Stimulated activated CD4-positive, alpha-beta T cell treated with anti-CD3 and anti-CD28 coated beads, Interleukin-2, amount 100 ng/mL, for 24 hours (primary cell): ENCODE results near the gene ABCB10.
"Not testable (repeated sequence)": the region's sequence is repeated elsewhere in the genome, so short reads cannot be mapped to it uniquely, and the experiment has no call there.

Experiments used
- DNase-seq, 2 donors: peaks; one replicate each; pipeline ENCODE4 v3.0.0-alpha.2; 2020

Gene ABCB10

GRCh38 chr1:229558460-229559335, at the start of gene ABCB10:
Gene ABCB10, minus strand, starts transcription at chr1:229558707. Its CDS starts 55 bp downstream, at chr1:229558652.
- peak; percentile 89 to 94 for DNase-seq

DNA sequence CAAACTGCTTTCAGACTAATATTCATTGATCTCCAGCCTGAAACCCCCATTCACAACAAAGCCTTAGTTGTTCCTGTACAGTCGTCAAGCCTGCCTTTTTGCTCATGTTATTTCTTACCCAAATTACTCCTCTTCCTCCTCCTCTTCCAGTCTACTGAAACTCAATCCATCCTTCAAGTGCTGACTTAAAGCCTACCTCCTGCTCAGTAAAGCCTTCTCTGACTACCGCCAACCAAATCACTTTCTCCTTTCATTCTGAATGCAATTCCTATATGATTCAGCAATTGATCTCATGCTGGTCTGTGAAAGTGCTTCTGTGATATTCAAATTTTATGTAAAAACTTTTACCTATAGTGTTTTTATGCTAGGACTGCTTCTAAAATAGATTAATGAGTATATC, 48.9 kb upstream of the ABCB10 start:
- DNase-seq, result no peak

- no peak for DNase-seq
Observed at GRCh38 chr1:229603371-229604005, 45.0 kb upstream of the ABCB10 start.

DNA sequence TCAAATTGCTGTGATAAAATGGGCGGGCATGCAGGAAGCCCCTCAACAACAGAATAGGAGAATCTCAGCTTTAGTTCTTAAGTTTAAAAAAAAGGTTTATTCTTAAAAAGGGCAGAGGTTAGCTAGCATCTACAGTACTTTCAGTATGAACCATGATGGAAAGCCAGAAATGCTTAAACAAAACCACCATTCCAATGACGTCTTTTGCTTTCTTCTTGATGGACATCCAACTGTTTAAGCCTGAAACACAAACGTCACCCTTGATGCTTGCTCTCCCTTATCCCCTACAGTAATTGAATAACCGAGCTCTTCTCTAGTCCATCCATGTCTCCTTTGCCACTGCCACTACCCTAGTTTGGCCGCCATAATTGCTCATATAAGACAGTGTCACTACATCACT, 41.7 kb upstream of the ABCB10 start:
- no peak for DNase-seq

DNA sequence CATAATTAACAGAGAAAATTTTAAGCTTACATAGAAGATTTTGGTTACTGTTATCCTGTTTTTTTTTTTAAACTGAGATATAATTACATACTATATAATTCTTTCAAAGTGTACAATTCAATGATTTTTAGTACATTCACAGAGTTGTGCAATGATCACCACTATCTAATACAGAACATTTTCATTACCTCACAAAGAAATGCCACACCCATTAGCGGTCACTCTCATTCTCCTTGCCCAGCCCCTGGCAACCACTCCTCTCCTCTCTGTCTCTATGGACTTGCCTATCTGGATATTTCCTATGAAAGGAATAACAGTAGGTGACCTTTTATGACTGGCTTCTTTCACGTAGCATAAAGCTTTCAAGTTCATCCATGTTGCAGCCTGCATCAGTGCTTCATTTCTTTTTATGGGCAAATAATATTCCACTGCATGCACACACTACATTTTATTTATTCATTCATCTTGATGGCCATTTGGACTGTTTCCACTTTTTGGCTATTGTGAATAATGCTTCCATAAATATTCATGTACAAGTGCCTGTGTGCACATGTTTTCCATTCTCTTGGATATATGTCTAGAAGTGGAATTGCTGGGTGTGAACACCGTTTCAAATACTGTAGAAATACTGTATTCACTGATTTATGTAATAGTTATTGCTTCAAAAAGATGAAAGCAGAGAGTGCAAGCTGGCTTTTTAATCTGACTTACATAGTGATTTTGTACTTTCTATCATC, 40.9 kb upstream of the ABCB10 start:
- DNase-seq, result no peak

GRCh38 chr1:229597877-229598276, 39.4 kb upstream of the ABCB10 start:
- DNase-seq, result no peak

DNA sequence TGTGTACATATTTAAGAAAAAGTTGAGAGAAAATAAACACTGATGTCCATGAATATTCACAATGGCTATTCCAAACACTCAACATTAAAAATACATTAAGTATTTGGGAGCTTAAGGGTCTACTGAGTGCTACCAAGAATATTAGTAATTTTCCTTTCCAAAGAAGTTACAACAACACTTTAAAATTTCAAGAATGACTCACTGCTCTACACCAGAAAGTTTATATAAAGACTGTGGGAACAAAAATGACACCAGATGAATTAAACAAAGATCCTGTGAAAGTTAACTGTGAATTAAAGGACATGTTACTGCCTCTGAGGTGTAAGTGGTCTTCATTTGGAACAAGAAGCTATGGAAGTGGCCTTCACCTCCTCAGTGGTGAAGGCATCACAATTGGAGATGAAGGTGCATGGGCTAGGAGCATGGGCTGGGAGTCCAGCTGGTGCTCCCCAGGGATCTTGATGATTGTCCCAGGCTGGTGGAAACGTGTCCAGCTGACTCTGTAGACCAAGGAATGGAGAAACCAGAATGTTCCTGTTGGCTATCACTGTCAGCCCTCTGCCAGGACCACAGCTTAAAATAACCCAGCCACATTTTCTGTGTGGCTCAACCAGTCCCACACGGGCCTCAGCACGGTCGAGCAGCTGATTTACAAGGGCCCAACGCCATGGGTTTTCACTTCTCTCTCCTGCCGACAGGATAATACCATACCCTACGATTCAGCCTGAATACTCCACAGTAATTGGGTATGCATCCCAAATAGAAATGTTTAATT, 38.6 kb upstream of the ABCB10 start:
- no peak for DNase-seq

GRCh38 chr1:229595876-229596275, 37.4 kb upstream of the ABCB10 start:
- DNase-seq, result not testable (repeated sequence)

GRCh38 chr1:229594227-229595008, 35.9 kb upstream of the ABCB10 start:
- DNase-seq, result no peak

- no peak for DNase-seq
Observed at GRCh38 chr1:229593800-229594199, 35.3 kb upstream of the ABCB10 start.

DNA sequence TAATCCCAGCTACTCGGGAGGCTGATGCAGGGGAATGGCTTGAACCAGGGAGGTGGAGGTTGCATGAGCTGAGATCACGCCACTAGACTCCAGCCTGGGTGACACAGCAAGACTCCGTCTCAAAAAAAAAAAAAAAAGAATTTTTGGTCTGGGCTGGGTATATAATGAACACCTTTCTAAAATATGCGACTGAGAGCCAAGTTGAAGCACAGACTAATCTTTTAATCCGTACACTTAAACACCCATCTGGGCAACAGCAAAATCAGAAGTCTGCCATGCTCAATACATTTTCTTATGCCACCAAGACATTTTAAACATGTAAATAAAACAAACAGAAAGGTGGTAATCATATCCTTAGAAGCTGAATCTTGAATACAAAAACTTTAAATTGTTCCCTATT, 31.6 kb upstream of the ABCB10 start:
- DNase-seq, result no peak

DNA sequence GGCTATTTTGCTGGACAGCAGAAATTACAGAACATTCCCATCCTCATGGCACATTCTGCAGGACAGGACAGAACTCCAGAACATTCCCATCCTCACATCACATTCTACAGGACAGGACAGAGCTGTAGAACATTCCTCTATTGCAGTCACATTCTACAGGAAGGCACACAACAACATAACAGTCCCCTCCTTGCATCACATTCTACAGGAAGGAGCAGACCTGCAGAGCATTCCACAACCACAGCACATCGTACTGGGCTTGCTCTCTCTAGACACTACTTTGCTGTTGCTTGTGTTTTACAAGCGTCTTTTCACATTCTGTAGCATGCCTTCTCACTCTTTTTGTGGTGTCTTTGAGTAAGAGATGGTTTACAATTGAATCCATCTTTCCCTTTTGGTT, 26.8 kb upstream of the ABCB10 start:
- DNase-seq, result no peak

- DNase-seq, result no peak
Observed at GRCh38 chr1:229582715-229583114, 24.2 kb upstream of the ABCB10 start.

- no peak for DNase-seq
Observed at GRCh38 chr1:229582011-229582694, 23.6 kb upstream of the ABCB10 start.

GRCh38 chr1:229581485-229581884, 23.0 kb upstream of the ABCB10 start:
- no peak for DNase-seq

GRCh38 chr1:229579059-229579673, 20.7 kb upstream of the ABCB10 start:
- DNase-seq, result no peak

- no peak for DNase-seq
Observed at GRCh38 chr1:229578168-229579058, 19.9 kb upstream of the ABCB10 start.

DNA sequence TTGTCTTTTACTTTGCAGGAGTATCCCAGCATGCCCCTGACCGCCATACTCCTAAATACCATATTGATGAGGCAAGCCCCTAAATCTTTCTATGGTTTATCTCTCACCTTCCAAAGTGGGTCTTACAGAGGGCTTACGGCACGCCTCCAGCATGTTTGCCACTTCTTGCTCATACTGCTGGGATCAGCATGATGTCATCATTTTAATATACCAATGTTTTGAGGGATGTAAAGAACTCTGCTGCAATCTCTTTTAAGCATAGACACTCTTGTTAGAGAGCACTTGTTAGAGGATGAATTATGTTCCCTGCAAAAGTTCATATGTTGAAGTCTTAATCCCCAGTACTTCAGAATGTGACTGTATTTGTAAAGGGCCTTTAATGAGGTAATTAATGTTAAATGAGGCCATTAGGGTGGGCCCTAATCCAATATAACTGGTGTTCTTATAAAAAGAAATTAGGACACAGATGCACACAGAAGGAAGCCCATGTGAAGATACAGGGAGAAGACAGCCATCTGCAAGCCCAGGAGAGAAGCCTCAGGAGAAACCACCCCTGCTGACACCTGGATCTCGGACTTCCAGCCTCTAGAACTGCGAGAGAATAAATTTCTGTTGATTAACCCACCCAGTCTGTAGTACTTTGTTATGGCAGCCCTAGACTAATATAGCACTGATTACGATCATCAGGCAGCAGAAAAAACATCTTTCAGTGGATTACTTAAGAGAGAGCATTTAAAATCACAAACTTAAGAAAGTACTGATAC, 16.4 kb upstream of the ABCB10 start:
- DNase-seq, result no peak

GRCh38 chr1:229572286-229572685, 13.8 kb upstream of the ABCB10 start:
- no peak for DNase-seq
